8988T (cell line): ENCODE measurements around the gene NAMPT.

Experiments
- DNase-seq: peaks from one replicate; pipeline ENCODE4 v3.0.0; 2011

NAMPT gene

GRCh38 chr7:106270122-106270977 is 14.4 kb downstream of the NAMPT start:
- DNase-seq, result no peak

GRCh38 chr7:106269254-106269961 is 15.4 kb downstream of the NAMPT start:
- DNase-seq, result no peak

- DNase-seq, result no peak
Observed at GRCh38 chr7:106265133-106265532, 19.6 kb downstream of the NAMPT start.

GRCh38 chr7:106262221-106262881 is 22.4 kb downstream of the NAMPT start:
- DNase-seq, result no peak

GRCh38 chr7:106260136-106260561 is 24.6 kb downstream of the NAMPT start:
- DNase-seq, result no peak

- no peak for DNase-seq
Observed at GRCh38 chr7:106258789-106259188, 26.0 kb downstream of the NAMPT start.

- DNase-seq, result no peak
Observed at GRCh38 chr7:106257752-106258151, 27.0 kb downstream of the NAMPT start.

GRCh38 chr7:106256144-106256543 is 28.6 kb downstream of the NAMPT start:
- no peak for DNase-seq

GRCh38 chr7:106255246-106255645 is 29.5 kb downstream of the NAMPT start:
- no peak for DNase-seq

- no peak for DNase-seq
Observed at GRCh38 chr7:106254525-106255116, 30.2 kb downstream of the NAMPT start.

- DNase-seq, result no peak
Observed at GRCh38 chr7:106252568-106252967, 32.2 kb downstream of the NAMPT start.

- DNase-seq, result no peak
Observed at GRCh38 chr7:106249488-106249887, 35.3 kb downstream of the NAMPT start.

- DNase-seq, result no peak
Observed at GRCh38 chr7:106248600-106248999, 36.2 kb downstream of the NAMPT start.

GRCh38 chr7:106247841-106248240 is 36.9 kb downstream of the NAMPT start:
- no peak for DNase-seq

- DNase-seq, result no peak
Observed at GRCh38 chr7:106246902-106247711, 37.7 kb downstream of the NAMPT start.

- no peak for DNase-seq
Observed at GRCh38 chr7:106243893-106244292, 40.9 kb downstream of the NAMPT start.

GRCh38 chr7:106239406-106239805 is 45.4 kb downstream of the NAMPT start:
- DNase-seq, result no peak

- DNase-seq, result no peak
Observed at GRCh38 chr7:106238830-106239229, 46.0 kb downstream of the NAMPT start.

GRCh38 chr7:106236065-106236464 is 48.7 kb downstream of the NAMPT start:
- DNase-seq, result no peak

GRCh38 chr7:106234425-106234824 is 50.4 kb downstream of the NAMPT start:
- DNase-seq, result no peak

GRCh38 chr7:106231856-106232490 is 52.8 kb downstream of the NAMPT start:
- no peak for DNase-seq

GRCh38 chr7:106225856-106226255 is 58.9 kb downstream of the NAMPT start:
- DNase-seq, result no peak
